Pancreas (tissue), 10 donors: Measurements from ENCODE around the gene RAI1. TPM values are rescaled to one million over a fixed set of nuclear protein-coding genes. Genes with fewer than 3 reads are reported as not detected.
A peak's percentile ranks its signal among the peaks of the same experiment; 100 is the strongest.

Experiments used
- ATAC-seq, 4 donors: fragments of 200-7000 bp; cut with Tn5 transposase; one replicate each; pipeline versions ENCODE4 v1.8.0 to v1.9.1; 2020; ENCODE audit warnings: mild to moderate bottlenecking in 4 of 4, moderate library complexity in 4 of 4
- DNase-seq, 6 donors: peaks; one replicate each; pipeline ENCODE4 v3.0.0-alpha.2; 2020
- FAIRE-seq: peaks from 2 replicates; lab custom pipeline; 2012; peaks lifted over from hg19 to GRCh38; lab: Jason Lieb, UNC
- H3K27ac ChIP-seq, 4 donors: fragments of 200-600 bp; sonication (generic); 1 replicate in 3 of 4; 2 replicates in 1 of 4; pipeline versions ENCODE4 v1.5.0 to v1.8.0; 2020
- H3K27me3 ChIP-seq, 4 donors: fragments of 200-600 bp; one replicate each; pipeline ENCODE4 v1.8.0; 2021
- H3K36me3 ChIP-seq, 3 donors: fragments of 200-600 bp; sonication (generic) in 1 of 3; one replicate each; pipeline versions ENCODE4 v1.5.0 to v1.8.0; 2020 to 2021
- H3K4me1 ChIP-seq, 3 donors: fragments of 200-600 bp; one replicate each; pipeline ENCODE4 v1.8.0; 2021
- H3K4me3 ChIP-seq, 4 donors: fragments of 200-600 bp; sonication (generic) in 2 of 4; one replicate each; pipeline versions ENCODE4 v1.5.0 to v1.8.0; 2020 to 2021
- H3K9me3 ChIP-seq, 4 donors: fragments of 200-600 bp; one replicate each; pipeline ENCODE4 v1.8.0; 2021
- CTCF ChIP-seq, 4 donors: fragments of 200-600 bp; sonication (generic) in 3 of 4; IDR thresholded peaks; one replicate each; pipeline versions ENCODE4 v1.5.0 to v1.8.0; 2021; ENCODE audit warnings: antibody characterized with exemption in 4 of 4
- WGBS, 2 donors: extraction: QIAGEN DNeasy Blood & Tissue Kit; methylation state at CpG; one replicate each; pipeline ENCODE4 v1.1.7; 2013; 5-methylcytosine and 5-hydroxymethylcytosine counted together
- intact Hi-C, 3 donors: fragments of 100-400 bp; cut with DNase I; formaldehyde crosslinking; loops; one replicate each; pipeline versions ENCODE4 v1.11.1 to v1.14.2; 2022
- polyA plus RNA-seq, 2 donors: library from polyadenylated mRNA; stranded (reverse); fragments of 200-250 nt; gene quantifications; one replicate each; pipeline ENCODE4 v1.2.3, GENCODE V29; 2013
- total RNA-seq, 6 donors: library from RNA; stranded (reverse); fragmentation: NEBNext Ultra II Directional in 4 of 6; extraction: Animal tissue kit (Norgen Biotek cat#: 25700) in 4 of 6; gene quantifications; one replicate each; pipeline versions ENCODE4 v1.2.1 to v1.2.4, GENCODE V29; 2021 to 2023
- donor health status: healthy with polysubstance abuse.
- donor health status: DM: no; HTN: no; CAD: no; lungs with moderate emphysema.
- donor health status: DM: no; HTN: no; CAD: no.
- donor health status: control.
- donor health status: control.
- donor health status: Bipolar disorder and iron deficiency.
- donor health status: DM: yes; HTN: yes; CAD: no.
- donor health status: DM: no; HTN: no; CAD: no.
- donor health status: DM: no; HTN: no; CAD: no.
- donor health status: DM: yes; HTN: yes; CAD: no.

Gene RAI1
- total and polyA plus RNA-seq, 8 donors = 12.1 to 23.9 (median 16.7) TPM

DNA sequence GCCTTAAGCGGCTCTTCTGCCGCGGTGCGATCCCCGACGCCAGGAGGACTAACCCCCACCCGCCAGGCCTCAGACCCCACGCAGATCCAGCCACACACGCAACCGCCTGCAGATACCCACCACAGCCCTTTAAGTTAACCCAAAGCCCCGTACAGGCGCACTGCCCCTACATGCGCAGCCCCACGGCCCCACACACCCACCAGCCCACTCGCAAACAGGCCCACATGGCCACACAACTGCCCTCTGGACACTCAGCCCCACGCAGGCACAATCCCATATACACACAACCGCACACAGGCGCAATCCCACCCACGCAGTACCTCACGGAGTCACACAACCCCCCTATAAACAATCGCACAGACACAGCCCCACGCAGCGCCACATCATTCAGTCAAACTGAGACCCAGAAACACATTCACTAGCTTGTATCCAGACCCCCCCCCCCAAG, 41.7 kb downstream of the RAI1 start:
- Histone ChIP-seq H3K9me3 (no peaks in the 10 kb centered on the region), H3K27ac (no peak overlapping the region), H3K4me1 (no peaks in the 10 kb centered on the region), H3K4me3 (peak overlapping the region in 1 of 4 donors; percentile 12), H3K36me3 (no peaks in the 10 kb centered on the region), H3K27me3 (no peaks in the 10 kb centered on the region)
- ATAC-seq (no peak), FAIRE-seq (no peak), DNase-seq (no peak)
- no peak for TF ChIP-seq CTCF (IDR thresholded peaks at IDR 0.05)
- intact Hi-C loops = no loop called here
- WGBS, 2 donors = 88 to 89% methylated on average over 23 of the region's 23 CpGs

GRCh38 chr17:17723354-17724261, 42.4 kb downstream of the RAI1 start:
- no peak for FAIRE-seq
- WGBS, 2 donors = 55 to 62% methylated on average over 98 to 103 of the region's 103 CpGs

GRCh38 chr17:17724307-17725010, 43.2 kb downstream of the RAI1 start:
- no peak for TF ChIP-seq CTCF (IDR thresholded peaks at IDR 0.05)
- H3K27ac ChIP-seq = peak overlapping the region in 3 of 4 donors; percentile 12 to 57 (median 22)
- WGBS, 2 donors = 61 to 68% methylated on average over 39 to 53 of the region's 53 CpGs
- DNase-seq = no peak
- no peaks in the 10 kb centered on the region for H3K36me3 ChIP-seq
- intact Hi-C loops = no loop called here
- H3K4me3 ChIP-seq = peak overlapping the region in 3 of 4 donors; percentile 19 to 42 (median 32)
- no peaks in the 10 kb centered on the region for H3K27me3 ChIP-seq
- no peak for FAIRE-seq
- peak in 3 of 4 donors; percentile 39 to 52 (median 41) for ATAC-seq
- H3K9me3 ChIP-seq = no peaks in the 10 kb centered on the region
- H3K4me1 ChIP-seq = no peaks in the 10 kb centered on the region

More at GRCh38 chr17:17723354-17724261, 42.4 kb downstream of the RAI1 start:
- H3K9me3 ChIP-seq = no peaks in the 10 kb centered on the region
- ATAC-seq = peak; percentile 22 to 44 (median 40)
- no peaks in the 10 kb centered on the region for H3K27me3 ChIP-seq
- intact Hi-C loops = no loop called here
- H3K36me3 ChIP-seq = no peaks in the 10 kb centered on the region
- TF ChIP-seq CTCF (IDR thresholded peaks at IDR 0.05) = no peak
- H3K4me3 ChIP-seq = peak overlapping the region in 3 of 4 donors; percentile 19 to 42 (median 32)
- peak overlapping the region in 2 of 4 donors; percentile 12 to 57 for H3K27ac ChIP-seq
- H3K4me1 ChIP-seq = no peaks in the 10 kb centered on the region
- DNase-seq = no peak

DNA sequence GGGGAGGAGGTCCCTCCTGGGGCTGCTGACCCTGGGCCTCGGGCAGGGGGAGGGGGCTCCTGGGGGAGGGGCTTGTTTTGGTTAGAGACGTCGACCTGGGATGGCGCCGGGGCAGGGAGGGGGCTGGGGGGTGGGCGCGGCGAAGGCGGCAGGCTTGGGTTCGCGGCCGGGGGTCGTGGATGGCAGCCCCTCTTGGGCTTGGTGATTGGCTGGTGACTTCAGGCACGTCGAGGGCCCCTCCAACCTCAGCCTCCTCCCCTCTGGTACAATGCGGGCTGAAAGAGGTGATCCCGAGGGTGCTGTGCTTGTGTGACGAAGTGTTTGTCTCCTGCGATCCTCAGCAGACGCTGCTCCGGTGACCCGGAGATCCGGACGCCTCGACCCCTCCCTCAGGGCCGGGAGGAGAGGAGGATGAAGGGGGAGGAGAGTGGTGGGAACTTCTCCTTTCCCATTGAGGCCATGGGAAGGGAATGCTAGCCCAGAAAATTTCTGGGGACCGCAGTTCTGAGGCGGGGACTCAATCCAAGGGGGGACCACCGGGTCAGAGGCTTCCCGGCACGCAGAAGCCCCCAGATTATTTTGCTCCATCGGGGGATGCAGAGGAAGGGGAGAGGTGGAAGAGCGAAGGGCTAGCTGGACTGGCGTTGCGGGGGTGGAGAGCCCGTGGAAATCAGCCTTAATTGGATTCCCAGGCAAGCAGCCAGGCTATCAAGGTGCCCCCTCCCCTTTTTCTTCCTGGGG, 43.9 kb downstream of the RAI1 start:
- no peaks in the 10 kb centered on the region for H3K9me3 ChIP-seq
- intact Hi-C loops = no loop called here
- H3K4me3 ChIP-seq = peak overlapping the region in 2 of 4 donors; percentile 32 to 42
- no peak for TF ChIP-seq CTCF (IDR thresholded peaks at IDR 0.05)
- no peaks in the 10 kb centered on the region for H3K4me1 ChIP-seq
- 71 to 73% methylated on average over 31 to 36 of the region's 36 CpGs for WGBS, 2 donors
- H3K27ac ChIP-seq = peak overlapping the region in 1 of 4 donors; percentile 22
- no peaks in the 10 kb centered on the region for H3K27me3 ChIP-seq
- ATAC-seq (peak in 1 of 4 donors; percentile 19), FAIRE-seq (no peak), DNase-seq (no peak)
- H3K36me3 ChIP-seq = no peaks in the 10 kb centered on the region
